GM19455 (cell line): ENCODE measurements around the gene BCL7A.
"Not testable (repeated sequence)": the region's sequence is repeated elsewhere in the genome, so short reads cannot be mapped to it uniquely, and the experiment has no call there.

Source experiments
- ATAC-seq: cut with Tn5 transposase; IDR thresholded peaks from one replicate; pipeline ENCODE4 v1.9.1; 2021; ENCODE audit not compliant: unreplicated experiment

BCL7A gene

GRCh38 chr12:122021822-122022392, at the start of gene BCL7A:
BCL7A (plus strand) TSS chr12:122021884; CDS start chr12:122022092, 208 bp downstream.
- ATAC-seq: no peak

DNA sequence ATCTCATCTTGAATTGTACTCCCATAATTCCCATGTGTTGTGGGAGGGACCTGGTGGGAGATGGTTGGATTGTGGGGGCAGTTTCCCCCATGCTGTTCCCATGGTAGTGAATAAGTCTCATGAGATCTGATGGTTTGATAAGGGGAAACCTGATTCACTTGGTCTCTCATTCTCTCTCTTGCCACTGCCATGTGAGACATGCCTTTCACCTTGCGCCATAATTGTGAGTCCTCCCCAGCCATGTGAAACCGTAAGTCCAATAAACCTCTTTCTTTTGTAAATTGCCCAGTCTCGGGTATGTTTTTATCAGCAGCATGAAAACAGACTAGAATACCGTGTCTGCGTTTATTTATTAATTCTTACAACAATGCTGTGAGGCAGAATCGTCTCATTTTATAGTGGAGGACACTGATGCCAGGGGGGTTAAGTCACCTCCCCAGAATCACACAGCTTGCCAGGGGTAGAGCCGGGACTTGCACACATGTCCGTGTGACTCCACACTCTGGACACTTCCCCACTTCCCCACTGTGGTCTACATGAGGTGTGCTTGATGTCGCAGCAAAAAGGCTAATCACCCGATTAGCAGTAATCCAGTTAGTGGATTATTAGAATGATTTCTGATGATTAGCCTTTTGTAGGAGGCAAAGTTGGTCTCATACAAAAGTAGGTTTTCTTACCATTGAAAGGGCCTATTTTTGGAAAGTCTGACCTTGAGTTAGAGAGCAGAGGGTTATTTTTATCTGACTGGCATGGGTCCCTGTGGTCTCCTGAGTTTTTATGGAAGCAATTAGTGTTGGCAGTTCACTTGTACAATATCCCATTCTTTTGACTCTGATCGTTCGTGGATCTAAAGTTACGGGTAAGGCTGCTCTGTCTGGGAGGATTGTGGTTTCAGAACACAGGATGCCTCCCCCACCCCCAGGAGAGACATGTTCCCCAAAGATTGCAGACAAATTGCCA, 47.4 kb upstream of the BCL7A start:
- no peak for ATAC-seq

- ATAC-seq: no peak
Observed at GRCh38 chr12:121975021-121975420, 46.7 kb upstream of the BCL7A start.

DNA sequence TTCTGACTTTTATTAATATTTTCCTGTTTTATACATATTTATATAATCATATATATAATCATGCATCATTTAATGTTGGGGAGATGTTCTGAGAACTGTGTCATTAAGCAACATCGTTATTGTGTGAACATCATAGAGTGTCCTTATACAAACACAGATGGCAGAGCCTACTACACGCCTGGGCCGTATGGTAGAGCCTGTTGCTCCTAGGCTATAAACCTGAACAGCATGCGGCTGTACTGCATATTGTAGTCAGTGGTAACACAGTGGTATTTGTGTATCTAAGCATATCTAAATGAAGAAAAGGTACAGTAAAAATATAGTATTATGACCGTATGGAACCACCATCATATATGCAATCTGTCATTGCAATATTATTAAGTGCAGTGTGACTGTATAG, 44.7 kb upstream of the BCL7A start:
- no peak for ATAC-seq

DNA sequence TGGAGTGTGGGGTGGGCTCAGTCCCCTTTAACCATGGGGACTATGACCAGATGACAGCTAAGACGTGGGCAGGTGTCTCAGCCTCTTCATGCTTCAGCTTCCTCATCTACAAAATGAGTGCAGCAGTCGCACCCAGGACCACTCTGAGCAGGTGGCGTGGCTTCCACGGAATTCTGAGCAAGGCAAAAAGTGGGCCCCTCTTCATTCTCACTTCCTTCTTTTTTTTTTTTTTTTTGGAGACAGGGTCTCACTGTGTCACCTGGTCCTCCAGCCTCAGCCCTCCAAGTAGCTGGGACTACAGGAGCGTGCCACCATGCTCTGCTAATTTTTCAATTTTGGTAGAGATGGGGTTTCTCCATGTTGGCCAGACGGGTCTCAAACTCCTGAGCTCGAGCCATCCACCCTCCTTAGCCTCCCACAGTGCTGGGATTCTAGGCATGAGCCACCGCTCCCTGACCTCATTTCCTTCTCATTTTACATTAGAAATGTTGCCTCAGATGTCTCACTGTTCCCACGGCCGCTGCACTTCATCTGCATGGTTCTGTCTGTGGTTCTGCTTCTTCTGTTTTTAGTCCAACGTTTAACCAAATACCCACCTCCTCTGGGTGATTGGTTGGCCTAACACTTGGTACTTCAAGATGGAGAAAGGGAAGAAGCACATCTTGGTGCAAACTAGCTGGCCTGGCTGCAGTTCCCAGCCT, 41.3 kb upstream of the BCL7A start:
- no peak for ATAC-seq

DNA sequence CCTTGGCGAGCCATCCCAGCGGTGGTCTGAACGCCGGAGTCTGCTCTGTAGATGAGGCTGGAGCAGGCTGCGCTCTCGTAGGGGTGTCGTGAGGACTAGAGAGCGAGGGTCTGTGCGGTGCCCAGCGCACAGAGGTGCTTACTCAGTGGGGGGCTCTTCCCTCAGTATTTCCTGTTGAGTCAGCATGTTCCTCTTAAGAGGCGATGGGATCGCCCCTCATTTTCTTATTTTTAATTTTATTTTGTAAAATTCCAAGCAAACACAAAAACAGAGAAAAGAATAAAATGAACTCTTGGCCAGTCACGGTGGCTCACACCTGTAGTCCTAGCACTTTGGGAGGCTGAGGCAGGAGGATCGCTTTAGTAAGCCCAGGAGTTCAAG, 40.8 kb upstream of the BCL7A start:
- no peak for ATAC-seq

GRCh38 chr12:121981456-121981855, 40.2 kb upstream of the BCL7A start:
- no peak for ATAC-seq

DNA sequence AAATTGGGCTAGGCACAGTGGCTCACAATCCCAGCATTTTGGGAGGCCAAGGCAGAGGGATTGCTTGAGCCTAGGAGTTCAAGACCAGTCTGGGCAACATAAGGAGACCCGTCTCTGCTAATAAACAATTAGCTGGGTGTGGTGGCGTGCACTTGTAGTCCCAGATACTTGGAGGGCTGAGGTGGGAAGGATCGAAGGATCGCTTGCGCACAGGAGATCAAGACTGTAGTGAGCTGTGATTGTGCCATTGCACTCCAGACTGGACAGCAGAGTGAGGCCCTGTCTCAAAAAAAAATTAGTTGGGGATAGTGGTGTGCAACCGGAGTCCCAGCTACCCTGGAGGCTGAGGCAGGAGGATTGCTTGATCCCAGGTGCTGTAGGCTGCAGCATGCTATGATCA, 38.7 kb upstream of the BCL7A start:
- no peak for ATAC-seq

DNA sequence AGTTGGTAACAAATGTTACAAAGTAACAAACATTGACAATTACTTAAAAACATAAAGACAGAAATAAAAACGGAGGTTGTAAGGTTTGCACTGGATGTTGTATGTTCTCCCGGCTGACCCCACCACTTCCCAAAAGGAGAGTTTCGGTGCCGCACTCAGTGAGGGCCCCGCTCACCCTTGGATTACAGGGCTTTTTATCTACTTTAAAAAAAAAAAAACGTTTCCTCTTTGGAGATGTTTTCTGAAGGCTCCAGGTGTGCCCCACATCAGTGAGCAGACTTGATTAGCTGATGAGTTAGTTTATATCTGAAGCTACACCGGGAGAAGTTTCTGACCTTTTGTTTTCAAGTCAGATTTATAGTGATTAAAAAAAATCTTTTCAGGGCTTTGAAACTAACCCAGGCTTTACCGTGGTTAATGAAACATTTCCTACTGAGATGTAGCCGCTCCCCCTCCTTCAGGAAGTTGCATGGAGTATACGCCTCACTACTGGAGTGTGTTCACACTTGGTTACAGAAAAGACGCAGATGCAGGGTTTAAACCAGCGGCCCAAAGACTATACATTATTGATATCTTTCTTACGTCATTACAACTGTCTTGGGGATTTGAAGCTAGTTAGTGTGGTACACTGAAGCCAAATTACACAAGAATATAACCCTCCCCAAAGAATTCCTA, 38.0 kb upstream of the BCL7A start:
- no peak for ATAC-seq

DNA sequence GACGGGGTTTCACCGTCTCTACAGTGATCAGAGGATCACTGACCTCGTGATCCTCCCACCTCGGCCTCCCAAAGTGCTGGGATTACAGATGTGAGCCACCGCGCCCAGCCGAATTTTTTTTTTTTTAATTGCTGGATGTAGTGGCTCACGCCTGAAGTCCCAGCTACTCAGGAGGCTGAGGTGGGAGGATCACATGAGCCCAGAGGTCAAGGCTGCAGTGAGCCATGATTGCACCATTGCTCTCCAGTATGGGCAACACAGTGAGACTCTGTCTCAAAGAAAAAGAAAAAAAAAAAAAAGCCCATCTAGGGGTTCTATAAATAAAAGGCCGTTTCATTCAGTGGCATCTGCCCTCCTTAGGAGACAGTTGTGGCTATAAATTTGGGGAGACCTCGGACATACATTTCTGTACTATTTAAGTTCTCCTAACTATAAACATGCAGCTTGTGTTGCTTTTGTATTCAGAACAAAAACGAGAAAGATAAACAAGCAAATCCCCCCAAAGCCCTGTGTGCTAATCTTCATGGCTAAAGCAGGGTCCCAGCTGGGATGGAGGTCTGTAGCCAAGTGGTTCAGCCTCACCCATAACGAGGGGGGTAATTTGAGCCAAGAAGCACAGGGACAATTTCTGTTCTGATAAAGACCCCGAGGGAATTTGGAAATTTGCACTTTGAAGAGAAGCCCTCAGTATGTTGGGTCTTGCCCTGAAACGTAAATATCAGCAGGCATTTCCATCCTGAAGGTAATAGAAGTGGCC, 35.0 kb upstream of the BCL7A start:
- no peak for ATAC-seq

- ATAC-seq: not testable (repeated sequence)
Observed at GRCh38 chr12:121988519-121988918, 33.2 kb upstream of the BCL7A start.

GRCh38 chr12:121989276-121990113, 32.2 kb upstream of the BCL7A start:
- ATAC-seq: no peak

GRCh38 chr12:121990114-121990647, 31.5 kb upstream of the BCL7A start:
- no peak for ATAC-seq

- peak; percentile 81 for ATAC-seq
Observed at GRCh38 chr12:121990692-121991603, 30.7 kb upstream of the BCL7A start.

DNA sequence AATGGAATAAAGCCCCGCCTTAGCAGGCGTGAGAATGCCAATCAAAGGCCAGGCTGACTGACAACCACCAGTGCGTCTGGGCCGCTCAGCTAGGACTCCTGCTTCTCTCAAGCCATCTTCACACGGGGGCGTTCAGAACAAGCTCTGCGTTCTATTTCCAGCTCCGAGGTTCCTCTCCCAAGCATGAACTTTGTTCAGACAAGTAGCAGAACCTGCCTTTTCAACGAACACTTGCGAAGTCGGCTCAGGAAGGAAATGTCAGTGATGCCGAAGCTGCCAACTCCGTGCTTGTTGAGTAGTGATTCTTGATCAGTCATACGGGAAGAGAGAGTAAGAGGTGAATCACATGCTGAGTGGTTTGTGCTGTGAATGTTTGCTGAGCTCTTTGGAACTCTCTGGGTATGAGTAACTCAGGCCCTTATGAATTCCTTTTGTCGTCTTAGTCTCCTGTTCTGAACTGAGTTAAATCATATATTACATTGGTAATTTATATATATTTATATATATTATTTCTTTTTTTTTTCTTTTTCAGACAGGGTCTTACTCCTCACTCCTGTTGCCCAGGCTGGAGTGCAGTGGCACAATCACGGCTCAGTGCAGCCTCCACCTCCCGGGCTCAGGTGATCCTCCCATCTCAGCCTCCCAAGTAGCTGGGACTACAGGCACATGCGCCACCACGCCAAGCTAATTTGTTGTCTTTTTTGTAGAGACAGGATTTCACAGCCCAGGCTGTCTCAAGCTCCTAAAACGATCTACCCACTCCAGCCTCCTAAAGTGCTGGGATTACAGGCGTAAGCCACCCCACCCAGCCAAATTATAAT, 29.4 kb upstream of the BCL7A start:
- ATAC-seq: peak; percentile 65

DNA sequence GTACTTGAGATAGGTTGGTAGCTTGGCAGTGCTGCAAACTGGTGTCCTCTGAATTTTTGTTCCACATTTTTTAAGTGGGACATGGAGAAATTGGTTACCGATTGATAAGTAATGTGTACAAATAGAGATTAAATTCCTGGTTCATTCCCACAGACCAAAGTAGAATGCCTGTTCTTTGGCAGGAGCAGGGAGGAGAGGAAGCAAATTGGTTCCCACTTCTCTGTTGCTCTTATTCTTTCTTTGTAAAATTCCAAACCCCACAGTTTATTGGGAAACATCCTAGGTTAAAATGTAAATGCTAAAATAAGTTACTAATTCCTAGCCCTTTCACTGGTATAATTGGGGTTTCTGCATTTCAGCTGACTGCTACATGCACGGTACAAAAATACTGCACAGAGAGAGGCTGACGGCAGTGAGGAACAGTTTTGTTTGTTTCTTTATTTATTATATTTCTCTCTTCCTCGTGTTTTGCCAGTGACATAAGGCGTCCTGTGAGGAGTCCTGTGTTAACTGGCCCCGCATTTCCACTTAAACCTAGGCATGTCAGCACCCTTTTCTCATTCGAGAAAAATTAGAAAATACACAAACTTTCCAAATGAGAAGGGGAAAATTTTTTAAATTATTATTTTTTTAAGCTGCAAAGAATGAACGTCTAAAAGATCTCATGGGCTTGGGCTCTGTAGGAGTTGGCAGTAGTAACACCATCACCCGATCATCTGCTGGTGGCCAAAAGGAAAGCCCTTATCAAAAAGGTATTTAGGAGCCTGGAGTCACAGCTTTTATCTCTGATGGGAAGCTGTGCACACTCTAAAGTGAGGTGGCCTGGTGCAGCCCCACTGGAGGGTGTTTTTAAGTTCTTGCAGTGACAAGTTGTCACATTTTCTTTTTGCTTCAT, 25.4 kb upstream of the BCL7A start:
- ATAC-seq: no peak
